Transverse colon (tissue), 4 donors: ENCODE measurements around the gene TRIM25. TPM values are rescaled to one million over a fixed set of nuclear protein-coding genes. Genes with fewer than 3 reads are reported as not detected.

Source experiments
- DNase-seq: peaks from one replicate; pipeline ENCODE4 v3.0.0-alpha.2; 2019
- H3K27ac ChIP-seq, 4 donors: fragments of 200-600 bp; sonication (generic); 2 replicates each; pipeline ENCODE4 v1.5.1; 2016 to 2018; ENCODE audit warnings: inconsistent platforms in 4 of 4
- H3K27me3 ChIP-seq: fragments of 200-600 bp; sonication (generic); 2 replicates; pipeline ENCODE4 v1.5.1; 2017; ENCODE audit warnings: inconsistent platforms
- H3K36me3 ChIP-seq, 4 donors: fragments of 200-600 bp; sonication (generic); 2 replicates each; pipeline ENCODE4 v1.5.1; 2017 to 2019; ENCODE audit warnings: inconsistent platforms in 4 of 4
- H3K4me1 ChIP-seq, 4 donors: fragments of 200-600 bp; sonication (generic); 2 replicates each; pipeline ENCODE4 v1.5.1; 2017 to 2020; ENCODE audit warnings: inconsistent platforms in 4 of 4
- H3K4me3 ChIP-seq, 4 donors: fragments of 200-600 bp; sonication (generic); 1 replicate in 1 of 4; 2 replicates in 3 of 4; pipeline versions ENCODE4 v1.5.1 to v1.6.1; 2017 to 2019; ENCODE audit warnings: inconsistent platforms in 4 of 4
- H3K9me3 ChIP-seq, 2 donors: fragments of 200-600 bp; sonication (generic); 2 replicates each; pipeline ENCODE4 v1.5.1; 2017 to 2019; ENCODE audit warnings: inconsistent platforms in 2 of 2
- EP300 ChIP-seq: sonication (generic); formaldehyde crosslinking; IDR thresholded peaks from one replicate; pipeline ENCODE4 v1.6.1; 2017; ENCODE audit warnings: antibody characterized with exemption, low read depth
- POLR2A ChIP-seq: fragments of 450-650 bp; IDR thresholded peaks from one replicate; pipeline ENCODE4 v1.6.1; 2016; ENCODE audit warnings: antibody characterized with exemption, mild to moderate bottlenecking, moderate library complexity
- POLR2AphosphoS5 ChIP-seq, 3 donors: sonication (generic); formaldehyde crosslinking; IDR thresholded peaks; one replicate each; pipeline ENCODE4 v1.6.1; 2016; ENCODE audit warnings: antibody characterized with exemption in 3 of 3
- WGBS, 2 donors: methylation state at CpG; one replicate each; pipeline ENCODE4 v1.1.5; 2018; ENCODE audit warnings: low coverage in 1 of 2; 5-methylcytosine and 5-hydroxymethylcytosine counted together
- in situ Hi-C, 4 donors: fragments of 200-750 bp; cut with MboI; loops; one replicate each; pipeline versions ENCODE4 v1.15.0 to v1.15.1; 2017; ENCODE audit warnings: low sequenced_read_pairs in 3 of 4, low pct_ligation_motif_present in 1 of 4, low pct_unique_long_range_greater_than_20kb in 1 of 4
- intact Hi-C: fragments of 100-400 bp; cut with DNase I; formaldehyde crosslinking; loops from one replicate; pipeline ENCODE4 v1.15.1; 2023; ENCODE audit warnings: low total_unique reads
- total RNA-seq, 4 donors: library from RNA; depleted of rRNA; stranded (reverse); fragments of >200 nt; gene quantifications; one replicate each; pipeline ENCODE4 v1.1.0, GENCODE V29; 2016
- TF ChIP-seq, protein P1 (sequence below), 5 experiments: fragments of 200-600 bp in 3 of 5; fragments of 450-650 bp in 2 of 5; sonication (generic) in 3 of 5; IDR thresholded peaks; 1 replicate in 2 of 5; 2 replicates in 3 of 5; pipeline ENCODE4 v1.5.1; 2016 to 2017; ENCODE audit warnings: antibody characterized with exemption in 5 of 5, inconsistent platforms in 3 of 5, mild to moderate bottlenecking in 2 of 5, moderate library complexity in 1 of 5

The TRIM25 gene
- total RNA-seq, 4 donors from 2014 or later = 67.5 to 251 (median 97.7) TPM

DNA sequence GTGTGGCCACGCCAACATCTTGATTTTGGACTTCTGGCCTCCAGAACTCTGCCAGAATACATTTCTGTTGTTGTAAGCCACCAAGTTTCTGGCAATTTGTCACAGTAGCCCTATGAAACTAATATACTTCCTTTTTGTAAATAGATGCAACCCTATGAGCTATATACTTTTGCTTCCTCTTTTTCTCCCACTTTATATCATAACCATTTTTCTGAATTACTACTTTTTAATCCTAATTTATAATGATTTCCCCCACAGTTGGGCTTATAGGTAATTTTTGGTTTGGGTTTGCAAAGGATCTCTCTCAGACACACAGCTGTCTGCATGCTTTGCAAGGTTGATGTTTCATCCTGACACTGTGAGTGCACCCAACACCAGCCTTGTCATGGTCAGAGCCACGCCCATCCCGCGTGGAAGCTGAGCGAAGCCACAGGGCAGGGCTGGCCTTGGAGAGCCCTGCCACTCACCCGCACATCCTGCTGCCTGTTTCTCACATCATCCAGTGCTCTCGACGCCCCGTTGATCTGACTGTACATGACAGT is 5.8 kb downstream of the TRIM25 start:
- TF ChIP-seq, protein P1, sequence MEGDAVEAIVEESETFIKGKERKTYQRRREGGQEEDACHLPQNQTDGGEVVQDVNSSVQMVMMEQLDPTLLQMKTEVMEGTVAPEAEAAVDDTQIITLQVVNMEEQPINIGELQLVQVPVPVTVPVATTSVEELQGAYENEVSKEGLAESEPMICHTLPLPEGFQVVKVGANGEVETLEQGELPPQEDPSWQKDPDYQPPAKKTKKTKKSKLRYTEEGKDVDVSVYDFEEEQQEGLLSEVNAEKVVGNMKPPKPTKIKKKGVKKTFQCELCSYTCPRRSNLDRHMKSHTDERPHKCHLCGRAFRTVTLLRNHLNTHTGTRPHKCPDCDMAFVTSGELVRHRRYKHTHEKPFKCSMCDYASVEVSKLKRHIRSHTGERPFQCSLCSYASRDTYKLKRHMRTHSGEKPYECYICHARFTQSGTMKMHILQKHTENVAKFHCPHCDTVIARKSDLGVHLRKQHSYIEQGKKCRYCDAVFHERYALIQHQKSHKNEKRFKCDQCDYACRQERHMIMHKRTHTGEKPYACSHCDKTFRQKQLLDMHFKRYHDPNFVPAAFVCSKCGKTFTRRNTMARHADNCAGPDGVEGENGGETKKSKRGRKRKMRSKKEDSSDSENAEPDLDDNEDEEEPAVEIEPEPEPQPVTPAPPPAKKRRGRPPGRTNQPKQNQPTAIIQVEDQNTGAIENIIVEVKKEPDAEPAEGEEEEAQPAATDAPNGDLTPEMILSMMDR (IDR thresholded peaks at IDR 0.05) = no peak
- TF ChIP-seq POLR2AphosphoS5 (IDR thresholded peaks at IDR 0.05) = peak in 1 of 3 donors; percentile 26
- H3K27ac ChIP-seq = peak overlapping the region; percentile 14 to 60 (median 22)
- H3K4me3 ChIP-seq = no peak overlapping the region
- DNase-seq = peak; percentile 76
- H3K27me3 ChIP-seq = no peaks in the 10 kb centered on the region
- H3K36me3 ChIP-seq = peaks cover 0 to 48% (median 20%) of the 10 kb centered on the region in 4 donors
- H3K9me3 ChIP-seq = no peaks in the 10 kb centered on the region
- in situ Hi-C loops (no loop called here), intact Hi-C loops (no loop called here)
- 62 to 63% methylated on average over 4 to 9 of the region's 9 CpGs for WGBS, 2 donors
- H3K4me1 ChIP-seq = peaks cover 5 to 51% (median 37%) of the 10 kb centered on the region in 4 donors

DNA sequence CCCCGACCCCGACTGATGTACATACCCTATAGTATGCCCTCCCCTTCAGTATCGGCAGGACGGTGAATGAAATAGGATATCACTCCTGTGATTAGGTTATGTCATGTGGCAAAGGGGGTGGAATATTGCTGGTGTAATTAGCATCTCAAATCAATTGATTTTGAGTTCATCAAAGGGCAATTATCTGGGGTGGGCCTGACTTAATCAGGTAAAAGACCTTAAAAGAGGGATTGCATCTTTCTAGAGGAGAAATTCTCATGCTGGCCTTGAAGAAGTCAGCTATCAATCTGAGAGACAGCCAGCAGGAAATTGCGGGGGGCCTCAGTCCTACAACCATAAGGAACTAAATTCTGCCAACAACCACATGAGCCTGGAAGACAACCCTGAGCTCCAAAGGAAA is 10.3 kb downstream of the TRIM25 start:
- no peak for DNase-seq
- Histone ChIP-seq H3K27me3 (no peaks in the 10 kb centered on the region), H3K36me3 (peaks cover 0 to 70% (median 29%) of the 10 kb centered on the region in 4 donors), H3K4me3 (no peak overlapping the region), H3K9me3 (no peaks in the 10 kb centered on the region), H3K4me1 (peaks cover 0 to 8% (median 2%) of the 10 kb centered on the region in 4 donors), H3K27ac (no peak overlapping the region)
- intact Hi-C loops = no loop called here
- 94 to 97% methylated on average over 4 to 5 of the region's 5 CpGs for WGBS, 2 donors
- TF ChIP-seq, protein P1 (IDR thresholded peaks at IDR 0.05) = no peak
- in situ Hi-C loops = no loop called here

DNA sequence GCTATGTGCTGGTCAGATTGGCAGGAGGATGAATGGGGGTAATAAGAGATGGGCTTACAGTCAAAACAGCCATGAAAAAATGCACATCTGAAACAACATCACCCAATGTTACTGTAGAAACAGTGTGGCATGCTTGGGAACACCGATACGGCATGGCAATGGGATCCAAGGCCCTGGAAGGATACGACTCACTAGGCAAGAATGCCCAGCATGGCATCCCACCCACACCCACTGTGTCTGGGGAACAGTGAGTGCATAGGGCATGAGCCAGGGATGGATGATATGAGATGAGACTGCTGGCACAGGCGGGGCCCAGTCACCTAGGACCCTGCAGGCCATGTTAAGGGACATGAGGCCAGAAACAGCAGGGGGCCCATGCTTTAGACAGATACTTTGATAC is 11.5 kb downstream of the TRIM25 start:
- no peaks in the 10 kb centered on the region for H3K27me3 ChIP-seq
- no peak for DNase-seq
- in situ Hi-C loops = no loop called here
- H3K4me1 ChIP-seq = peaks cover 0 to 3% (median 1%) of the 10 kb centered on the region in 4 donors
- no peak overlapping the region for H3K27ac ChIP-seq
- no peak overlapping the region for H3K4me3 ChIP-seq
- TF ChIP-seq EP300 (no peak), POLR2AphosphoS5 (IDR thresholded peaks at IDR 0.05) (no peak), POLR2A (no peak)
- TF ChIP-seq, protein P1 (IDR thresholded peaks at IDR 0.05) = no peak
- intact Hi-C loops = no loop called here
- whole genome bisulfite sequencing, 2 donors = 90% methylated on average over 4 of the region's 4 CpGs; no CpG with 5 or more reads in 1 of the 2 donors
- H3K36me3 ChIP-seq = peaks cover 0 to 62% (median 27%) of the 10 kb centered on the region in 4 donors
- H3K9me3 ChIP-seq = no peaks in the 10 kb centered on the region

DNA sequence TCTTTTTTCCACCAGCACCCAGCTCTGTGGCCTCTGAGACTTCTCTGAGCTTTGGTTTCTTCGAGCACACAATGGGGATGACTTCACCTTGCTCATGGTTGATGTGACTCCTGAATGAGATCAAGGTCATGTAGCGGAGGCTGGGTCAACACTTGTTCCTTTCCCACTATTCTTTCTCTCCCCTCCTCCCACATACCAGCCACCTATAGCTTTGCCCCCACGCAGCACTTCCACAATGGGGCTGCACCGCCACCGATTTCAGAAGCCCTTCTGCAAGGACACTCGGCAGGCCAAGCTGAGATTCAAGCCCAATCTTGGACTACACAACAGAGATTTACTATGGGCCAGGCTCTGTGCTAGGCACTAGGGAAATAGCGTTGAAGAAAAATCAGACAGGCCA is 14.4 kb downstream of the TRIM25 start:
- in situ Hi-C loops = no loop called here
- Histone ChIP-seq H3K36me3 (peaks cover 0 to 49% (median 29%) of the 10 kb centered on the region in 4 donors), H3K4me3 (no peak overlapping the region), H3K4me1 (peaks cover 0 to 8% (median 4%) of the 10 kb centered on the region in 4 donors), H3K27me3 (no peaks in the 10 kb centered on the region), H3K27ac (no peak overlapping the region), H3K9me3 (no peaks in the 10 kb centered on the region)
- intact Hi-C loops = no loop called here
- no peak for DNase-seq
- 95% methylated on average over 3 to 7 of the region's 7 CpGs for WGBS, 2 donors
- TF ChIP-seq EP300 (no peak), POLR2AphosphoS5 (IDR thresholded peaks at IDR 0.05) (no peak), POLR2A (no peak)
- TF ChIP-seq, protein P1 (IDR thresholded peaks at IDR 0.05) = no peak
